Lower leg skin (tissue), 4 donors: ENCODE results near the gene HBM. TPM values are rescaled to one million over a fixed set of nuclear protein-coding genes. Genes with fewer than 3 reads are reported as not detected.
"Not testable (repeated sequence)": the region's sequence is repeated elsewhere in the genome, so short reads cannot be mapped to it uniquely, and the experiment has no call there.

Experiments
- DNase-seq, 2 donors: peaks; one replicate each; pipeline ENCODE4 v3.0.0-alpha.2; 2019; ENCODE audit warnings: low spot score in 2 of 2
- H3K4me3 ChIP-seq: fragments of 200-600 bp; sonication (generic); 2 replicates; pipeline ENCODE4 v1.5.1; 2017; ENCODE audit warnings: mild to moderate bottlenecking, low read depth; ENCODE audit not compliant: poor library complexity, severe bottlenecking
- POLR2A ChIP-seq, 2 donors: fragments of 450-650 bp; IDR thresholded peaks; one replicate each; pipeline ENCODE4 v1.6.1; 2016 to 2017; ENCODE audit warnings: antibody characterized with exemption in 2 of 2, mild to moderate bottlenecking in 1 of 2, moderate library complexity in 1 of 2
- WGBS, 2 donors: methylation state at CpG; one replicate each; pipeline ENCODE4 v1.1.5; 2018; 5-methylcytosine and 5-hydroxymethylcytosine counted together
- intact Hi-C: fragments of 100-400 bp; cut with DNase I; formaldehyde crosslinking; loops from one replicate; pipeline ENCODE4 v1.15.0; 2023; ENCODE audit warnings: low total_unique reads
- total RNA-seq, 4 donors: library from RNA; depleted of rRNA; stranded (reverse); fragments of >200 nt; gene quantifications; one replicate each; pipeline ENCODE4 v1.1.0, GENCODE V29; 2016
- TF ChIP-seq, protein P1 (sequence below), 3 donors: fragments of 450-650 bp; IDR thresholded peaks; one replicate each; pipeline ENCODE4 v1.5.1; 2016; ENCODE audit warnings: antibody characterized with exemption in 3 of 3, mild to moderate bottlenecking in 3 of 3, moderate library complexity in 2 of 3

HBM gene
- total RNA-seq, 4 donors from 2014 or later = not detected

DNA sequence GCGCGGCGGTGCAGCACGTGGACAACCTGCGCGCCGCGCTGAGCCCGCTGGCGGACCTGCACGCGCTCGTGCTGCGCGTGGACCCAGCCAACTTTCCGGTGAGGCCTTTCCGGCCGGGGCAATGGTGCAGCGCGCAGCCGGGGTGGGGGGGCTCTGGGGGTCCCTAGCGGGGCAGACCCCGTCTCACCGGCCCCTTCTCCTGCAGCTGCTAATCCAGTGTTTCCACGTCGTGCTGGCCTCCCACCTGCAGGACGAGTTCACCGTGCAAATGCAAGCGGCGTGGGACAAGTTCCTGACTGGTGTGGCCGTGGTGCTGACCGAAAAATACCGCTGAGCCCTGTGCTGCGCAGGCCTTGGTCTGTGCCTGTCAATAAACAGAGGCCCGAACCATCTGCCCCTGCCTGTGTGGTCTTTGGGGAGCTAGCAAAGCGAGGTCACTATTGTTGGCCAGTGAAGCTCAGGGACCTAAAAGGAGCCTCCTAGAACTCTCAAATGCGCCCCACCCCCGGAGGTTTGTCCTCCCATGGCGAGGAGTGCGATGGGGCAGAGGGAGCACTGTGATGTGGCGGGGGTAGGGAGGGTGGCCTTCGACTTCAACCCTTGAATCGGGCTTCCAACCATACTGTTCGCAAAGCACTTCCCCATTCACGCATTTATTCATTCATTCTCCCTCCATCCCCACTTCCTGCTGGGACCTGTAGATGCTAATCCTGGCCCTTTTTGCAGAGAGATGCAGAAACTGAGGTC, 770 bp downstream of the HBM start:
- no peak overlapping the region for H3K4me3 ChIP-seq
- no peak for DNase-seq
- TF ChIP-seq POLR2A (IDR thresholded peaks at IDR 0.05) = no peak
- TF ChIP-seq, protein P1, sequence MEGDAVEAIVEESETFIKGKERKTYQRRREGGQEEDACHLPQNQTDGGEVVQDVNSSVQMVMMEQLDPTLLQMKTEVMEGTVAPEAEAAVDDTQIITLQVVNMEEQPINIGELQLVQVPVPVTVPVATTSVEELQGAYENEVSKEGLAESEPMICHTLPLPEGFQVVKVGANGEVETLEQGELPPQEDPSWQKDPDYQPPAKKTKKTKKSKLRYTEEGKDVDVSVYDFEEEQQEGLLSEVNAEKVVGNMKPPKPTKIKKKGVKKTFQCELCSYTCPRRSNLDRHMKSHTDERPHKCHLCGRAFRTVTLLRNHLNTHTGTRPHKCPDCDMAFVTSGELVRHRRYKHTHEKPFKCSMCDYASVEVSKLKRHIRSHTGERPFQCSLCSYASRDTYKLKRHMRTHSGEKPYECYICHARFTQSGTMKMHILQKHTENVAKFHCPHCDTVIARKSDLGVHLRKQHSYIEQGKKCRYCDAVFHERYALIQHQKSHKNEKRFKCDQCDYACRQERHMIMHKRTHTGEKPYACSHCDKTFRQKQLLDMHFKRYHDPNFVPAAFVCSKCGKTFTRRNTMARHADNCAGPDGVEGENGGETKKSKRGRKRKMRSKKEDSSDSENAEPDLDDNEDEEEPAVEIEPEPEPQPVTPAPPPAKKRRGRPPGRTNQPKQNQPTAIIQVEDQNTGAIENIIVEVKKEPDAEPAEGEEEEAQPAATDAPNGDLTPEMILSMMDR (IDR thresholded peaks at IDR 0.05) = no peak
- intact Hi-C loops = no loop called here
- 4 to 8% methylated on average over 21 to 22 of the region's 45 CpGs for WGBS, 2 donors

DNA sequence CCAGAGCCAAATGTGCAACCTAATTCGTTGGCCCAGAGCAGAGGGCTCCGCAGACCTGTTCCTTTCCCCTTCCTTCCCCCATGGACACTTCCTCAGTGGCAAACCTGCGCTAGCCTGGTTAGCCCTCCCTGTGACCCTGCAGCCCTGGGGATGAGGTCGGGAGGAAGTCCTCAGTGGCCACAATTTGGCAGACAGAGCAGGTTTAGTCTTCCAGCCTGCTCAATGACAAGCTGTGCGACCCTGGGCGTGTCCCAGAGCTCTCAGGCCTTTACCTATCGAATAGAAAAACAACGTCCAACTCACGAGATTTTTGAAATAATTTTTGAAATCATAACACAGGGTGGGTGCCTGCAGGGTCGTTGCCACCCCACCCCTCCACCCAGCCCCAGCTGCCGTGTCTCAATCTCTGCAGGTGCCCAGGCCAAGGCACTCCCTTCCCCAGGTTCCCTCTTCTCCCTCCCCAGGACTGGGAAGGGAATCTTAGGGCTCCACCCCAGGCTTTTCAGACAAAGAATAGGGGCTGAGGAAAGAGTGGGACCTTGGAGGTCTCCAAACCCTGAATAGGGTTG, 1.4 kb downstream of the HBM start:
- no peak overlapping the region for H3K4me3 ChIP-seq
- WGBS, 2 donors = 15% methylated on average over 11 of the region's 11 CpGs
- intact Hi-C loops = no loop called here
- DNase-seq = no peak
- TF ChIP-seq, protein P1 (IDR thresholded peaks at IDR 0.05) = no peak
- no peak for TF ChIP-seq POLR2A (IDR thresholded peaks at IDR 0.05)

- 62 to 69% methylated on average over 6 of the region's 6 CpGs for WGBS, 2 donors
- TF ChIP-seq, protein P1 (IDR thresholded peaks at IDR 0.05) = no peak
- TF ChIP-seq POLR2A (IDR thresholded peaks at IDR 0.05) = no peak
- no peak for DNase-seq
- intact Hi-C loops = no loop called here
- H3K4me3 ChIP-seq = no peak overlapping the region
Observed at GRCh38 chr16:168424-168823, 2.6 kb downstream of the HBM start.

GRCh38 chr16:169014-169413, 3.2 kb downstream of the HBM start:
- no peak overlapping the region for H3K4me3 ChIP-seq
- no peak for DNase-seq
- intact Hi-C loops = no loop called here
- 27 to 29% methylated on average over 3 of the region's 3 CpGs for WGBS, 2 donors
- TF ChIP-seq POLR2A (IDR thresholded peaks at IDR 0.05) = no peak
- TF ChIP-seq, protein P1 (IDR thresholded peaks at IDR 0.05) = no peak

GRCh38 chr16:170088-170507, 4.3 kb downstream of the HBM start:
- 1% methylated on average over 5 of the region's 5 CpGs for WGBS, 2 donors
- DNase-seq, H3K4me3 ChIP-seq, intact Hi-C loops: not testable (repeated sequence)

GRCh38 chr16:170788-171187, 5.0 kb downstream of the HBM start:
- 93 to 97% methylated on average over 1 of the region's 1 CpG for WGBS, 2 donors
- intact Hi-C loops = no loop called here
- no peak overlapping the region for H3K4me3 ChIP-seq
- DNase-seq = no peak
- TF ChIP-seq, protein P1 (IDR thresholded peaks at IDR 0.05) = no peak
- no peak for TF ChIP-seq POLR2A (IDR thresholded peaks at IDR 0.05)

GRCh38 chr16:172374-172941, 6.7 kb downstream of the HBM start, which contains the start of gene HBA2:
HBA2 (plus strand) TSS chr16:172876; CDS start chr16:172913, 37 bp downstream.
- DNase-seq, H3K4me3 ChIP-seq, intact Hi-C loops: not testable (repeated sequence)
- WGBS, 2 donors = no CpG with 5 or more reads among the region's 74 CpGs

GRCh38 chr16:173211-173854, 7.6 kb downstream of the HBM start:
- WGBS, 2 donors = 8% methylated on average over 11 to 18 of the region's 44 CpGs
- DNase-seq, H3K4me3 ChIP-seq, intact Hi-C loops: not testable (repeated sequence)
